WTC11 (cell line): Measurements from ENCODE around the gene RAD18. TPM values are rescaled to one million over a fixed set of nuclear protein-coding genes. Genes with fewer than 3 reads are reported as not detected.

ENCODE experiments used
- ATAC-seq: fragments of 200-7000 bp; cut with Tn5 transposase; 2 replicates; pipeline ENCODE4 v1.10.0; 2021; ENCODE audit warnings: mild to moderate bottlenecking, moderate library complexity
- CTCF ChIA-PET: fragments of 300-600 bp; sonication (Branson Sonifier 250); formaldehyde crosslinking; loops from one replicate; lab custom pipeline; 2021; ENCODE audit warnings: antibody characterized with exemption; lab: Charles Lee
- POLR2A ChIA-PET: fragments of 350-600 bp; sonication (Branson Sonifier 250); formaldehyde crosslinking; loops from one replicate; lab custom pipeline; 2021; ENCODE audit warnings: antibody characterized with exemption; lab: Charles Lee
- DNase-seq: peaks from one replicate; pipeline ENCODE4 v3.0.0; 2021; ENCODE audit warnings: low spot score
- H3K27ac Mint-ChIP-seq: 2 replicates; pipeline ENCODE4 v1.8.0; 2021; ENCODE audit warnings: mixed read lengths
- H3K27me3 Mint-ChIP-seq: 2 replicates; pipeline ENCODE4 v1.8.0; 2021; ENCODE audit warnings: low read depth, mild to moderate bottlenecking, moderate library complexity, mixed read lengths
- H3K36me3 Mint-ChIP-seq: 2 replicates; pipeline ENCODE4 v1.8.0; 2021; ENCODE audit warnings: mixed read lengths
- H3K4me1 Mint-ChIP-seq: 2 replicates; pipeline ENCODE4 v1.8.0; 2022; ENCODE audit warnings: mixed read lengths
- H3K4me3 Mint-ChIP-seq: 2 replicates; pipeline ENCODE4 v1.8.0; 2021; ENCODE audit warnings: mild to moderate bottlenecking, moderate library complexity, mixed read lengths
- H3K9me3 Mint-ChIP-seq: 2 replicates; pipeline ENCODE4 v1.8.0; 2021; ENCODE audit warnings: mixed read lengths
- AFF4 ChIP-seq: sonication (generic); formaldehyde crosslinking; IDR thresholded peaks from 2 replicates; pipeline ENCODE4 v1.8.1; 2023; ENCODE audit warnings: mild to moderate bottlenecking, missing genetic modification reagents, borderline replicate concordance
- AR ChIP-seq: fragments of 250-450 bp; sonication (Bioruptor Pico); IDR thresholded peaks from 2 replicates; pipeline ENCODE4 v1.9.0; 2021; ENCODE audit warnings: mild to moderate bottlenecking
- ATF1 ChIP-seq: sonication (generic); formaldehyde crosslinking; IDR thresholded peaks from 2 replicates; pipeline ENCODE4 v1.8.1; 2023; ENCODE audit warnings: mild to moderate bottlenecking, moderate library complexity, missing genetic modification reagents
- ATF3 ChIP-seq: sonication (generic); formaldehyde crosslinking; conservative IDR thresholded peaks from 2 replicates; pipeline ENCODE4 v1.8.1; 2022; ENCODE audit warnings: mild to moderate bottlenecking, missing genetic modification reagents
- ATF6 ChIP-seq: sonication (generic); formaldehyde crosslinking; IDR thresholded peaks from 2 replicates; pipeline ENCODE4 v1.8.1; 2023; ENCODE audit warnings: mild to moderate bottlenecking, missing genetic modification reagents
- CBFB ChIP-seq: sonication (generic); formaldehyde crosslinking; IDR thresholded peaks from 2 replicates; pipeline ENCODE4 v1.8.1; 2022; ENCODE audit warnings: mild to moderate bottlenecking, low read depth, missing genetic modification reagents
- ETV6 ChIP-seq: sonication (generic); formaldehyde crosslinking; IDR thresholded peaks from 2 replicates; pipeline ENCODE4 v1.8.1; 2022; ENCODE audit warnings: mild to moderate bottlenecking, missing genetic modification reagents
- FOXK1 ChIP-seq: sonication (generic); formaldehyde crosslinking; IDR thresholded peaks from 2 replicates; pipeline ENCODE4 v1.8.0; 2022; ENCODE audit warnings: mild to moderate bottlenecking, moderate library complexity, missing genetic modification reagents
- FOXP1 ChIP-seq: sonication (generic); formaldehyde crosslinking; IDR thresholded peaks from 2 replicates; pipeline ENCODE4 v1.8.0; 2022; ENCODE audit warnings: missing genetic modification reagents, mild to moderate bottlenecking, moderate library complexity, borderline replicate concordance
- IRF1 ChIP-seq: sonication (generic); formaldehyde crosslinking; IDR thresholded peaks from 2 replicates; pipeline ENCODE4 v1.8.0; 2023; ENCODE audit warnings: missing genetic modification reagents
- IRF2 ChIP-seq: sonication (generic); formaldehyde crosslinking; IDR thresholded peaks from 2 replicates; pipeline ENCODE4 v1.8.0; 2022; ENCODE audit warnings: low read depth, missing genetic modification reagents, borderline replicate concordance
- MYBL2 ChIP-seq: sonication (generic); formaldehyde crosslinking; IDR thresholded peaks from 2 replicates; pipeline ENCODE4 v1.8.1; 2023; ENCODE audit warnings: mild to moderate bottlenecking, moderate library complexity, missing genetic modification reagents
- NFATC4 ChIP-seq: fragments of 250-450 bp; sonication (Bioruptor Pico); IDR thresholded peaks from 2 replicates; pipeline ENCODE4 v1.9.0; 2021; ENCODE audit warnings: mild to moderate bottlenecking
- RORB ChIP-seq: fragments of 250-450 bp; sonication (Bioruptor Pico); IDR thresholded peaks from 2 replicates; pipeline ENCODE4 v1.9.0; 2021; ENCODE audit warnings: mild to moderate bottlenecking
- SMAD4 ChIP-seq: sonication (generic); formaldehyde crosslinking; IDR thresholded peaks from 2 replicates; pipeline ENCODE4 v1.8.0; 2022; ENCODE audit warnings: mild to moderate bottlenecking, missing genetic modification reagents
- TEAD4 ChIP-seq: sonication (generic); formaldehyde crosslinking; IDR thresholded peaks from 2 replicates; pipeline ENCODE4 v1.8.0; 2022; ENCODE audit warnings: mild to moderate bottlenecking, missing genetic modification reagents
- TP53 ChIP-seq: sonication (generic); formaldehyde crosslinking; IDR thresholded peaks from 2 replicates; pipeline ENCODE4 v1.8.1; 2023; ENCODE audit warnings: mild to moderate bottlenecking, missing genetic modification reagents
- USF1 ChIP-seq: sonication (generic); formaldehyde crosslinking; IDR thresholded peaks from 2 replicates; pipeline ENCODE4 v1.8.0; 2022; ENCODE audit warnings: mild to moderate bottlenecking, missing genetic modification reagents
- ZBTB21 ChIP-seq: sonication (generic); formaldehyde crosslinking; IDR thresholded peaks from 2 replicates; pipeline ENCODE4 v1.8.1; 2023; ENCODE audit warnings: mild to moderate bottlenecking, missing genetic modification reagents, borderline replicate concordance
- ZNF138 ChIP-seq: sonication (generic); formaldehyde crosslinking; conservative IDR thresholded peaks from 2 replicates; pipeline ENCODE4 v1.8.1; 2022; ENCODE audit warnings: mild to moderate bottlenecking, moderate library complexity, missing genetic modification reagents
- ZSCAN18 ChIP-seq: fragments of 250-450 bp; sonication (Bioruptor Pico); IDR thresholded peaks from 2 replicates; pipeline ENCODE4 v2.1.2; 2022; ENCODE audit warnings: mild to moderate bottlenecking, moderate library complexity
- total RNA-seq: library from RNA; stranded (reverse); gene quantifications from 3 replicates; pipeline ENCODE4 v1.2.3, GENCODE V29; 2021

RAD18 gene
- total RNA-seq, 1 experiment from 2014 or later = 24.4 TPM

- ChIA-PET CTCF (interaction anchor here (1.1 kb wide), 1 partner anchor 80 kb away, joined by 5 read pairs; the partner anchor contains the start of gene OXTR), POLR2A (no interaction called here)
- Mint-ChIP-seq H3K36me3 (no peaks in the 10 kb centered on the region; the same call in 1 of the 2 replicates), H3K27me3 (no peaks in the 10 kb centered on the region), H3K4me1 (peaks cover 16% of the 10 kb centered on the region), H3K27ac (no peak overlapping the region), H3K4me3 (no peak overlapping the region), H3K9me3 (no peaks in the 10 kb centered on the region; the same call in 1 of the 2 replicates)
- TF ChIP-seq TEAD4 (no peak), TP53 (no peak), USF1 (CRISPR knock-in tag) (no peak), ATF1 (CRISPR knock-in tag) (no peak), ZSCAN18 (CRISPR knock-in tag) (no peak), ATF6 (CRISPR knock-in tag) (no peak), MYBL2 (CRISPR knock-in tag) (no peak), AFF4 (CRISPR knock-in tag) (no peak), NFATC4 (CRISPR knock-in tag) (no peak), CBFB (CRISPR knock-in tag) (no peak), ZNF138 (CRISPR knock-in tag) (no peak), SMAD4 (CRISPR knock-in tag) (no peak), ZBTB21 (CRISPR knock-in tag) (no peak), IRF1 (no peak), FOXK1 (CRISPR knock-in tag) (no peak), FOXP1 (no peak), ATF3 (CRISPR knock-in tag) (no peak)
- ATAC-seq = no peak
- no peak for DNase-seq
Measured at GRCh38 chr3:8848696-8849131, 114.6 kb downstream of the RAD18 start.

GRCh38 chr3:8847317-8847716 lies 116.0 kb downstream of the RAD18 start:
- Mint-ChIP-seq H3K27ac (no peak overlapping the region), H3K4me1 (peaks cover 16% of the 10 kb centered on the region), H3K36me3 (no peaks in the 10 kb centered on the region; the same call in 1 of the 2 replicates), H3K4me3 (no peak overlapping the region), H3K27me3 (no peaks in the 10 kb centered on the region), H3K9me3 (no peaks in the 10 kb centered on the region; the same call in 1 of the 2 replicates)
- ChIA-PET CTCF (interaction anchor here (1.0 to 1.5 kb wide), 2 partner anchors 15 to 133 kb away, joined by 3 to 5 read pairs; no protein-coding TSS in a partner anchor), POLR2A (no interaction called here)
- no peak for DNase-seq
- no peak for ATAC-seq
- TF ChIP-seq ETV6 (CRISPR knock-in tag) = no peak
- no peak for TF ChIP-seq IRF1
- TF ChIP-seq IRF2 (CRISPR knock-in tag) = no peak
- no peak for TF ChIP-seq AR
- no peak for TF ChIP-seq RORB
